Naive thymus-derived CD4-positive, alpha-beta T cell (primary cell): ENCODE measurements around the gene ACTL9. TPM values are rescaled to one million over a fixed set of nuclear protein-coding genes. Genes with fewer than 3 reads are reported as not detected.
"Not testable (repeated sequence)": the region's sequence is repeated elsewhere in the genome, so short reads cannot be mapped to it uniquely, and the experiment has no call there.

Experiments
- ATAC-seq: fragments of 150-1000 bp; cut with Tn5 transposase; 2 replicates; pipeline ENCODE4 v1.10.0; 2021; ENCODE audit warnings: mild to moderate bottlenecking, moderate library complexity
- CTCF ChIA-PET: fragments of 350-600 bp; sonication (Branson Sonifier 250); formaldehyde crosslinking; loops from one replicate; lab custom pipeline; 2021; ENCODE audit warnings: antibody characterized with exemption; lab: Charles Lee
- POLR2A ChIA-PET: fragments of 350-600 bp; sonication (Branson Sonifier 250); formaldehyde crosslinking; loops from one replicate; lab custom pipeline; 2021; ENCODE audit warnings: antibody characterized with exemption, inconsistent platforms; lab: Charles Lee
- DNase-seq, 9 donors: peaks; one replicate each; pipeline versions ENCODE4 v3.0.0 to v3.0.0-alpha.2; 2020 to 2022; ENCODE audit warnings: mixed read lengths in 1 of 9
- H3K27ac ChIP-seq: one replicate; pipeline ENCODE4 v1.7.0; 2013; ENCODE audit warnings: mild to moderate bottlenecking, low read depth, low read length, moderate library complexity
- H3K27me3 ChIP-seq, 2 donors: one replicate each; pipeline ENCODE4 v1.7.0; 2013; ENCODE audit warnings: low read length in 2 of 2, mild to moderate bottlenecking in 2 of 2, moderate library complexity in 2 of 2; ENCODE audit not compliant: control insufficient read depth in 2 of 2, insufficient read depth in 2 of 2
- H3K36me3 ChIP-seq, 3 experiments: 1 replicate in 2 of 3; 2 replicates in 1 of 3; pipeline ENCODE4 v1.7.0; 2013; ENCODE audit warnings: low read length in 3 of 3, mild to moderate bottlenecking in 3 of 3, moderate library complexity in 1 of 3; ENCODE audit not compliant: insufficient read depth in 3 of 3, control insufficient read depth in 2 of 3
- H3K4me1 ChIP-seq, 2 donors: one replicate each; pipeline ENCODE4 v1.7.0; 2013; ENCODE audit warnings: low read length in 2 of 2, mild to moderate bottlenecking in 2 of 2, moderate library complexity in 1 of 2; ENCODE audit not compliant: control insufficient read depth in 2 of 2, insufficient read depth in 2 of 2
- H3K4me3 ChIP-seq: 2 replicates; pipeline ENCODE4 v1.7.0; 2013; ENCODE audit warnings: mild to moderate bottlenecking, low read length
- H3K9me3 ChIP-seq, 3 experiments: 1 replicate in 2 of 3; 2 replicates in 1 of 3; pipeline ENCODE4 v1.7.0; 2013; ENCODE audit warnings: low read length in 3 of 3; ENCODE audit not compliant: control insufficient read depth in 2 of 3
- H3K27ac Mint-ChIP-seq, 9 donors: one replicate each; pipeline ENCODE4 v1.8.0; 2020 to 2022; ENCODE audit warnings: mixed read lengths in 9 of 9, mild to moderate bottlenecking in 8 of 9, moderate library complexity in 5 of 9, inconsistent platforms in 2 of 9
- H3K27me3 Mint-ChIP-seq, 5 donors: one replicate each; pipeline ENCODE4 v1.8.0; 2021 to 2022; ENCODE audit warnings: mixed read lengths in 5 of 5, mild to moderate bottlenecking in 1 of 5
- H3K36me3 Mint-ChIP-seq, 5 donors: one replicate each; pipeline ENCODE4 v1.8.0; 2020 to 2022; ENCODE audit warnings: mixed read lengths in 5 of 5, mild to moderate bottlenecking in 3 of 5, inconsistent platforms in 1 of 5
- H3K4me1 Mint-ChIP-seq, 7 donors: one replicate each; pipeline ENCODE4 v1.8.0; 2020 to 2022; ENCODE audit warnings: mixed read lengths in 7 of 7, mild to moderate bottlenecking in 3 of 7, inconsistent platforms in 1 of 7
- H3K4me3 Mint-ChIP-seq, 10 donors: one replicate each; pipeline ENCODE4 v1.8.0; 2020 to 2022; ENCODE audit warnings: mild to moderate bottlenecking in 10 of 10, mixed read lengths in 10 of 10, moderate library complexity in 6 of 10, inconsistent platforms in 2 of 10
- H3K9me3 Mint-ChIP-seq, 11 donors: one replicate each; pipeline ENCODE4 v1.8.0; 2020 to 2022; ENCODE audit warnings: mixed read lengths in 11 of 11, mild to moderate bottlenecking in 4 of 11, inconsistent platforms in 1 of 11, moderate library complexity in 1 of 11
- intact Hi-C, 2 donors: fragments of 100-400 bp; cut with micrococcal nuclease; formaldehyde crosslinking; loops; one replicate each; pipeline ENCODE4 v1.15.1; 2023
- polyA plus RNA-seq, 2 donors: library from polyadenylated mRNA; unstranded; fragments of 300-500 nt; fragmentation: Illumina TruSeq; gene quantifications; one replicate each; pipeline ENCODE4 v1.2.3, GENCODE V29; 2021
- total RNA-seq, 6 experiments: library from RNA in 5 of 6; stranded (reverse) in 5 of 6; gene quantifications; 1 replicate in 5 of 6; 2 replicates in 1 of 6; pipeline ENCODE4 v1.2.3 and lab custom pipeline; 2021 to 2026

ACTL9 gene, protein sequence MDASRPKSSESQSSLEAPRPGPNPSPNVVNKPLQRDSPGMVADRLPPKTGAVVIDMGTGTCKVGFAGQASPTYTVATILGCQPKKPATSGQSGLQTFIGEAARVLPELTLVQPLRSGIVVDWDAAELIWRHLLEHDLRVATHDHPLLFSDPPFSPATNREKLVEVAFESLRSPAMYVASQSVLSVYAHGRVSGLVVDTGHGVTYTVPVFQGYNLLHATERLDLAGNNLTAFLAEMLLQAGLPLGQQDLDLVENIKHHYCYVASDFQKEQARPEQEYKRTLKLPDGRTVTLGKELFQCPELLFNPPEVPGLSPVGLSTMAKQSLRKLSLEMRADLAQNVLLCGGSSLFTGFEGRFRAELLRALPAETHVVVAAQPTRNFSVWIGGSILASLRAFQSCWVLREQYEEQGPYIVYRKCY
- total RNA-seq (not detected), polyA plus RNA-seq (not detected), total RNA-seq (lab: John Stamatoyannopoulos, UW) (not detected)

- Mint-ChIP-seq H3K4me3 (no peak within 1 kb of the TSS), H3K27me3 (peaks cover 0 to 21% (median 0%) of the 10 kb centered on the region in 5 donors), H3K4me1 (peaks cover 26 to 55% (median 28%) of the 10 kb centered on the region in 7 donors), H3K9me3 (peaks cover 0 to 1% (median 0%) of the 10 kb centered on the region in 11 donors), H3K36me3 (peaks cover 0 to 8% (median 0%) of the 10 kb centered on the region in 5 donors), H3K27ac (peak within 1 kb of the TSS in 1 of 9 donors; percentile 38)
- H3K27me3 ChIP-seq = peaks cover 0 to 2% of the 10 kb centered on the region in 2 donors
- H3K36me3 ChIP-seq = no peaks in the 10 kb centered on the region
- no peak within 1 kb of the TSS for H3K27ac ChIP-seq
- DNase-seq = no peak
- intact Hi-C loops = loop anchor here in 1 of 2 donors (10.0 kb wide), 2 partner anchors 114 to 136 kb away; partner anchors contain the start of genes MBD3L1 and ZNF558
- ATAC-seq = no peak
- ChIA-PET POLR2A (interaction anchor here (0.7 kb wide), 1 partner anchor 375 kb away, joined by 3 read pairs; no protein-coding TSS in a partner anchor), CTCF (no interaction called here)
- no peaks in the 10 kb centered on the region for H3K9me3 ChIP-seq
- H3K4me1 ChIP-seq = peaks cover 30 to 31% of the 10 kb centered on the region in 2 donors
- H3K4me3 ChIP-seq = no peak within 1 kb of the TSS
These were observed at the start of gene ACTL9 for GRCh38 chr19:8698433-8699063. Gene ACTL9, minus strand, starts transcription at chr19:8698795. Its CDS starts 94 bp downstream, at chr19:8698701.

GRCh38 chr19:8739291-8740065 is 40.9 kb upstream of the ACTL9 start:
- H3K4me3 Mint-ChIP-seq, H3K4me1 Mint-ChIP-seq: not testable (repeated sequence)

GRCh38 chr19:8738377-8738776 is 39.8 kb upstream of the ACTL9 start:
- Histone ChIP-seq H3K27me3 (no peaks in the 10 kb centered on the region), H3K36me3 (no peaks in the 10 kb centered on the region), H3K4me3 (no peak overlapping the region), H3K9me3 (no peaks in the 10 kb centered on the region), H3K4me1 (no peaks in the 10 kb centered on the region), H3K27ac (no peak overlapping the region)
- H3K27me3 Mint-ChIP-seq = peaks cover 0 to 2% (median 0%) of the 10 kb centered on the region in 5 donors
- ChIA-PET CTCF (no interaction called here), POLR2A (no interaction called here)
- ATAC-seq (no peak), DNase-seq (no peak)
- no peaks in the 10 kb centered on the region for H3K36me3 Mint-ChIP-seq
- no peak overlapping the region for H3K27ac Mint-ChIP-seq
- H3K4me3 Mint-ChIP-seq = peak overlapping the region in 1 of 10 donors; percentile 23
- peaks cover 0 to 7% (median 0%) of the 10 kb centered on the region in 11 donors for H3K9me3 Mint-ChIP-seq
- intact Hi-C loops = no loop called here
- H3K4me1 Mint-ChIP-seq = peaks cover 0 to 1% (median 0%) of the 10 kb centered on the region in 7 donors

More at GRCh38 chr19:8739291-8740065, 40.9 kb upstream of the ACTL9 start:
- H3K4me1 ChIP-seq, H3K27me3 Mint-ChIP-seq, ATAC-seq, POLR2A ChIA-PET, H3K27ac ChIP-seq, H3K36me3 ChIP-seq, H3K9me3 Mint-ChIP-seq, H3K27me3 ChIP-seq, H3K9me3 ChIP-seq, intact Hi-C loops, H3K27ac Mint-ChIP-seq, H3K4me3 ChIP-seq, DNase-seq, CTCF ChIA-PET, H3K36me3 Mint-ChIP-seq: not testable (repeated sequence)

GRCh38 chr19:8731428-8732169 is 33.0 kb upstream of the ACTL9 start:
- Histone ChIP-seq H3K9me3 (no peaks in the 10 kb centered on the region), H3K36me3 (no peaks in the 10 kb centered on the region), H3K4me3 (no peak overlapping the region), H3K27ac (no peak overlapping the region), H3K4me1 (no peaks in the 10 kb centered on the region), H3K27me3 (no peaks in the 10 kb centered on the region)
- CTCF ChIA-PET = no interaction called here
- POLR2A ChIA-PET = no interaction called here
- no peaks in the 10 kb centered on the region for H3K36me3 Mint-ChIP-seq
- H3K9me3 Mint-ChIP-seq = peaks cover 0 to 7% (median 4%) of the 10 kb centered on the region in 11 donors
- no peak overlapping the region for H3K4me3 Mint-ChIP-seq
- no peak for DNase-seq
- intact Hi-C loops = no loop called here
- H3K4me1 Mint-ChIP-seq = peaks cover 0 to 2% (median 0%) of the 10 kb centered on the region in 7 donors
- ATAC-seq = no peak
- H3K27me3 Mint-ChIP-seq = peaks cover 2 to 8% (median 4%) of the 10 kb centered on the region in 5 donors
- no peak overlapping the region for H3K27ac Mint-ChIP-seq

- Mint-ChIP-seq H3K9me3 (peaks cover 0 to 8% (median 2%) of the 10 kb centered on the region in 11 donors), H3K4me1 (no peaks in the 10 kb centered on the region), H3K27ac (no peak overlapping the region), H3K27me3 (peaks cover 13 to 39% (median 29%) of the 10 kb centered on the region in 5 donors), H3K4me3 (no peak overlapping the region), H3K36me3 (no peaks in the 10 kb centered on the region)
- intact Hi-C loops = no loop called here
- Histone ChIP-seq H3K27me3 (no peaks in the 10 kb centered on the region), H3K9me3 (no peaks in the 10 kb centered on the region), H3K4me1 (no peaks in the 10 kb centered on the region), H3K36me3 (no peaks in the 10 kb centered on the region), H3K27ac (no peak overlapping the region), H3K4me3 (no peak overlapping the region)
- DNase-seq = no peak
- ChIA-PET CTCF (interaction anchor here (1.0 kb wide), 1 partner anchor 70 kb away, joined by 3 read pairs; no protein-coding TSS in a partner anchor), POLR2A (no interaction called here)
- ATAC-seq = no peak
These were observed 25.7 kb upstream of the ACTL9 start for GRCh38 chr19:8724276-8724675.

GRCh38 chr19:8722032-8722431 is 23.4 kb upstream of the ACTL9 start:
- ChIA-PET CTCF (no interaction called here), POLR2A (no interaction called here)
- no peaks in the 10 kb centered on the region for H3K4me1 Mint-ChIP-seq

More at GRCh38 chr19:8722032-8722431, 23.4 kb upstream of the ACTL9 start:
- Mint-ChIP-seq H3K27me3 (peaks cover 13 to 43% (median 34%) of the 10 kb centered on the region in 5 donors), H3K4me3 (no peak overlapping the region), H3K9me3 (peaks cover 3 to 14% (median 5%) of the 10 kb centered on the region in 11 donors), H3K36me3 (peaks cover 0 to 4% (median 0%) of the 10 kb centered on the region in 5 donors), H3K27ac (no peak overlapping the region)
- no peaks in the 10 kb centered on the region for H3K9me3 ChIP-seq
- no peak for DNase-seq
- H3K27me3 ChIP-seq = no peaks in the 10 kb centered on the region
- no peaks in the 10 kb centered on the region for H3K4me1 ChIP-seq
- no peak overlapping the region for H3K27ac ChIP-seq
- ATAC-seq = no peak
- no peak overlapping the region for H3K4me3 ChIP-seq
- intact Hi-C loops = no loop called here
- H3K36me3 ChIP-seq = no peaks in the 10 kb centered on the region
